ENCODE data around the gene ITPKC.

Gene ITPKC

DNA sequence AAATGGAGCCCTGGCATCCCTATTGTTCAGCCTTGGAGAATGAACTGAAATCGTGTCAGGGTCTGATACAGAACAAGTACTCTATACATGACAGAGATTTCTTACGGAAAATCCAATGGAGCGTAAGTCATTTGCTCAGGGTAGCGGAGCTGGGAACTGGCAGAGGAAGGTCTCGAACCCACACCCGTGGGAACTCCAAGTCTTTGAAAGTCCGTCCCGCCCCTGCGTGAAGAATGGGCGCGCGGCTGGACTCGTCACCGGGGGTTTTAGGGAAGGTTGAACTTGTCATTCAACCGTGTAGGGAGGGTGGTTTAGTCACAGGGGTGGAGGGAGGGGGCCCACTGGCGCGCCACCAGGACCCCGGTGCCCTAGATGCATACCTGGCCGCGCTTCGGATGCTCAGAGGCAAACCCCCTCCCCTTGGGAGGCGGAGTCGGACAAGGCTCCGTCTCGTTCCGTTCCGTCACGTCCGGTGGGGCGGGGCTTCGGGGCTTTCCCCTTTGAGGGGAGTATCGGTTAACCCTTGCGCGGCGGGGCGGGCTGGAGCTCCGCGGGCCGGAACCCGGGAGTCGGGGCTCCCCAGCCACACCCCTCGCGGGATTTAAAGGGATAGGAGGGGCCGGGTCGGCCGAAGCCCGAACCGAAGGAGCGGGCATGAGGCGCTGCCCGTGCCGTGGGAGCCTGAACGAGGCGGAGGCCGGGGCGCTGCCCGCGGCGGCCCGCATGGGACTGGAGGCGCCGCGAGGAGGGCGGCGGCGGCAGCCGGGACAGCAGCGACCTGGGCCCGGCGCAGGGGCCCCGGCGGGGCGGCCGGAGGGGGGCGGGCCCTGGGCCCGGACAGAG is at the start of gene ITPKC, which contains the start of gene COQ8B:
Gene ITPKC (plus strand): TSS at position 631 of the 843 bp plus-strand sequence. CDS start 24 bp downstream, at position 655.
Gene COQ8B (minus strand): TSS at position 405 of the 843 bp plus-strand sequence. CDS start 2,254 bp downstream, outside the sequence.
- peak; percentile 99 to 100 (median 100) for DNase-seq (ENCODE audit: low read depth in 3 of 3)

DNA sequence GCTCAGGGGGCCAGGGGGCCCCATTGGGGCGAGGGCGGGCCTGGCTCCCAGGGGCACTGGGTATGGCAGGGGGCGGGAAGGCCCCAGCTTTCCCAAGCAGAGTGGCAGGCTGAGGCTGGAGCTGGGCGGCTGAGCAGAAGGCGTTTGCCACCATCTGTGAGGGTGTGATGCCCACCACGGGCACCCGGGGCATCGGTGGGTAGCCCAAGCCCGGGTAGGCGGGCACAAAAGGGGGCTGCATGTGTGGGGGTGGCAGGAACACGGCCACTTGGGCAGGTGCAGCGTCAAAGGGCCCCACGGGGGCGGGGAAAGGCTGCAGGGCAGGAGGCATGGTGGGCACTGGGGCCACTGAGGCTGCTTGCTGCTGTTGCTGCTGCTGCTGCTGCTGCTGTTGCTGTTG is 49.3 kb upstream of the ITPKC start:
- no peak for DNase-seq (ENCODE audit: low read depth in 3 of 3)

DNA sequence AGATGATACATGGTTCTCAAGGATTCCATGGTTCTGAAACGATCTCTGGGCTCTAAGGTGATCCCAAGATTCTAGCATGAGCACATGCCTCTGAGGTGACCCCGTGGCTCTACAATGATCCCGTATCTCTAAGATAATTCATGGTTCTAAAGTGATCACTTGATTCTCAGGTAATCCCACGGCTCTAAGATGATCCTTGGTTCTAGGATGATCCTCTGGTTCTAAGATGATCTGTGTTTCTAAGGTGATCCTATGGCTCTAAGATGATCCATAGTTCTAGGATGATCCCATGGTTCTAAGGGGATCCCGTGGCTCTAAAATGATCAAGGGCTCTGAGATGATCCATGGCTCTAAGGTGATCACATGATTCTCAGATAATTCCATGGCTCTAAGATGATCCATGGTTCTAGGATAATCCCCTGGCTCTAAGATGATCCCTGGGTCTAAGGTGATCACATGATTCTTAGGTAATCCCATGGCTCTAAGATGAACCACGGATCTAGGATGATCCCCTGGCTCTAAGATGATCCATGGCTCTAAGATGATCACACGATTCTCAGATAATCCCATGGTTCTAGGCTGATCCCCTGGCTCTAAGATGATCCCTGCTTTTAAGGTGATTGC is 47.8 kb upstream of the ITPKC start:
- DNase-seq (ENCODE audit: low read depth in 3 of 3): no peak

DNA sequence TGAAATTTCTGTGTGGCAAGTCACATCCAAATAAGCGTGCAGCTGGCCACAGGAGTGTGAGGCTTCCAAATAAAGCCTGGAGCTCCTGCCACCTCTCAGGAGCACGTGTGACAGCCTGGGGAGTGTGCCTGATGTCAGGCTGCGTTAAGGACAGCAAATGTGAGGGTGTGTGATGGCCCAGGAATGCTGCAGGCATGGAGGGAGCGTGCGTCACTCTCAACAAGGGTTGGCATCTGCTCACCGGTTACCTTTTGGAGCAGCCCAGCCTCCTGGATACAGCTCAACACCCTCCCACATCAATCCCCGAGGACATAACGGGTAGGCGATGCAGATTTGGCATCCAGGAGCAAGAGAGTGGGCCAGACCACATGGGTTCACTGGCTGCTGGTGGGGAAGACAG is 45.5 kb upstream of the ITPKC start:
- no peak for DNase-seq (ENCODE audit: low read depth in 3 of 3)

DNA sequence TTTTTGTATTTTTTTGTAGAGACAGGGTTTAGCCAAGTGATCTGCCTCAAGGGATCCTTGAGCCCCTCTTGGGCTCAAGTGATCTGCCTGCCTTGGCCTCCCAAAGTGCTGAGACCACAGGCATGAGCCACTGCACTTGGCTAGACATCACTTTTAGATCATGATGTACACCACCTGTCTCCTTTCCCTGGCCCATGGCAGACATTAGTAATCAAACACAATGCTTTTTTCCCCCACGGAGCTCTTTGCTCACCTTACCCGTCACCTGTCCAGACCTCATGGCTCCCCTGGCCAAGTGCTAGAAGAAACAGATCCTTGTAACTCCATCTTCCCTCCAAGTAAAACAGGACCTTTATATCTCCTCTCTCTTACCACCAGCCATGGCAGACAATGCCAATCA is 44.9 kb upstream of the ITPKC start:
- DNase-seq (ENCODE audit: low read depth in 3 of 3): no peak

DNA sequence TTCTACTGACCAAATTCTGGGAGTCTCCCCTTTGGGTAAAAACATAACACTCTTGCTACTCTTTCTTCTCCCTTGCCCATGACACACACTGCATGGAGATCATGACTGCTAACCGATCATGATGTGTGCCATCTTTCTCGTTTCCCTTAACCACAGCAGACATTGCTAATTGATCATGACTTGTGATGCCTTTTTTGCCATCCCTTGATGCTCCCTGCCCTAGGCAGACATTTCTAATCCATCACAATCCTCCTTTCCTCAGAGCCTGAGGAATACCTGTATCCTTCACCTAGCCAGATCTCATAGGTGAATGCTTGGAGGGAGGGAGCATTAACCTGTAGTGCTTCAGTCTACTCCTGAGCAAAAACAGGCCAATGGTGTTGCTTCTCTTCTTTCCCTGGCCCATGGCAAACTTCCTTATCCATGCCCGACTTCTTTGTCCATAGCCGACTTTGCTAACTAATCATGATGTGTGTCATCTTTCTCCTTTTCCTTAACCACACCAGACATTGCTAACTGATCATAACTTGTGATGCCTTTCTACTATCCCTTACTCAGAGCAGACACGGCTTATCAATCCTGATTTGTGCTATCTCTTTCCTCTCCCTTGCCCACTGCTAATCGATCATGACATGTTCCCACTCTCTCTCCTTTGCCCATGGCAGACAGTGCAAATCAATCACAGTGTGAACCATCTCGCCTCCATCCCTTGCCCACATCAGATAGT is 44.2 kb upstream of the ITPKC start:
- DNase-seq (ENCODE audit: low read depth in 3 of 3): no peak

DNA sequence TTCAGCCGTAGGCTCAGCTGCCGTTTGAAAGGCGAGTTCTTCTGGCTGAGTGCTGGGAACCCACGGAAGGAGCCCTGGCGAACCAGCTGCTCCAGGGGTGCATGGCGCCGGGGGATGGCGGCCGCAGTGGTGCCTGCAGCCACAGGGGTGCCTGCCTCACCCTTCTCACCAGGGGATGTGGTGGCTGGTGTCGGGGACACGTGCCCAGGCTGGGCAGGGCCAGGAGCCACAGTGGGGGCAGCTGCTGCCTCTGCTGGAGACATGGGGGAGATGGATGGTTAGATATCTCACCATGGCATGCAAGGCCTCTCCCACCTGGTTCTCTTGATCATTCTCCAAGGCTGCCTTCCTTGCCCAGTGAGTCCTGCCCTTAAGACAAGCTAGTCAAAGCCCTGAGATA is 43.5 kb upstream of the ITPKC start:
- DNase-seq (ENCODE audit: low read depth in 3 of 3): no peak

DNA sequence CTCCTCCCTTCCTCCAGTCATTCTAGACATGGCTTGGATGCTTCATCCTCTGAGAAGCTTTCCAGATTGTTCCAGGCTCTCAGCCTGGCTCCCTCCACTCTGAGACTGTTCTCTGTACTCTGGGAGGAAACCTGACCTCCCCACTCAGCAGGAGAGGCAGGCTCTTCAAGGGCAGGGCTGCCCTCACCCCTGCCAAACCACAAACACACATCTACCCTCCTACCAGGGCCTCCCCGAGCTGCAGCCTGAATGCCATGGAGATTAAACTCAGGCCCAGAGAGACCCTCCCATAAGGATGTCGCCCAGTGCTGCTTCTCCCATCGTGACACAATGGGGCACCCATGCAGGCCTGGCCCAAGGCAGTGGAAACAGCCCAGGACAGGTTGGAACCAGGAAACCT is 42.6 kb upstream of the ITPKC start:
- DNase-seq (ENCODE audit: low read depth in 3 of 3): no peak

DNA sequence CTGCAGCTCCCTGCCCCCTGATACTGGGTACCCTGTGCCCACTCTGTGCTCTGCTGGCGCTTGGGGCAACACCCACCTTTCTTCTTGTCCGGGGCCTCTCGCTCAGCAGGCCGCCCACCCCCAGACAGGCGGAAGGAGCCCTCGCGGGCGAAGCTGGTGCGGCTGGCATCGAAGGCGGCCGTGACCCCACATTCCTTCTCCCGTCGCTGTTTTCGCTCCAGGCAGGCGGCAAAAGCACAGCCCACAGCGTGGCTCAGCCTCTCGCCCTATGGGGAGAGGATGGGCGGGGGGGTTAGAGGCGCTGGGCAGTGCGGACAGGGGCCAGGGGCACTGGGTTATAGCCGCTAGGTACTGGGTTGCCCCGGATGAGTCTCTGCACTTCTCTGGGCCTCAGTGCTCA is 39.8 kb upstream of the ITPKC start:
- DNase-seq (ENCODE audit: low read depth in 3 of 3): no peak

DNA sequence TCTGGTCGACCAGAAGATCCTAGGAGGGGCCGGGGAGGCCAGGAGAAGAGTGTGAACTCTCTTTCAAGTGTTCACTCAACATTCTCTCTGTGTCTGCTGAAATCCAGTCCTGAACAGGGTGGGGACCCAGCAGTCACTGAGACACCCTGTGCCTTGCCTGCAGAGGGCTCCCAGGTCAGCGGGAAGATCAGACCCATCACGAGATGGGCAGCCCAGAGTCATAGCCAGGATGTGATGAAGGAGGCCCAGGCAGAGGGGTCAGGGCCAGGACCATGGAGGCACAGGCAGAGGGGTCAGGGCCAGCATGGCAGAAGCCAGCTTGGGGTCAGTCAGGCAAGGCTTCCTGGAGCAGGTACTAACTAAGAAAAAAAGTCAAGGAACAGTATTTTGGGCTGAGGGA is 35.9 kb upstream of the ITPKC start:
- no peak for DNase-seq (ENCODE audit: low read depth in 3 of 3)

DNA sequence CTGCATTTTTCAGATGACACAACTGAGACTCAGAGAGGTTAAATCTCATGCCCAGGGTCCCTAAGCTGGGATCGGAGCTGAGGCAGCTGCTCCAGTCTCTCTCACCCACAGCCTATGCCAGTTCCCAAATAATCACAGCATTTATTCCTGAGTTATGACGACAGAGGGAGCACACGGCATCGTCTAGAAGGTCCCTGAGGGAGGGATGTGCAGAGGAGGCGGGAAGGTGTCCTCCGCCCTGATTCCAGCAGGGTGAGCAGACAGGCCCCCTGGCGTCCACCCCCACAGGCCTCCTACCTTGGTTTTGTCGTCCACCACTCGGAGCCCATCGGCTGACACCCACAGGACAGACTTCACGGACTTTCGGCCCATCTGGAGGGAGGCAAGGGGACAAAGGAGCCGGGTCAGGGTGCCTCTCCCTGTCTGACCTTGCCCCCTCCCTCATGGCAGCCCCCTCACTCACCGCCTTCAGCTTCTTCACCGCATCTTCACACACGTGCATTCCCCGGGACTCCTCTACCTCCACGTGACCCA is 34.4 kb upstream of the ITPKC start:
- DNase-seq (ENCODE audit: low read depth in 3 of 3): no peak

DNA sequence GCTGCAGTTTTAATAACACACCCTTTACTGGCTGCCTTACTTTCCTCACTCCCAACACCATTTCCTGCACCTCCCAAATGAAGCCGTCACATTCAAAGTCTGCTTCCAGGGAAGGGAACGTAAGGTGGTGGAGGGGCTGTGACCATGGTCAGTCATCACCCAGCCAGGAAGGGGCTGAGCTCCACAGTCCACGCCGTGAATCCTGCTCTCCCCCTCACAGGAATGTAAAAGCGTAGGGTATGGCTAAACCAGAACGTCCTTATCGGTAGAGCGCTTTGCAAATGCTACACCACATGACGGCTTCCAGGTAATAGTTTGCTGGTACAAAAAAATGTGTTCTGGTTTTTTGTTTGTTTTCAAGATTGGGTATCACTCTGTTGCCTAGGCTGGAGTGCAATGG is 33.5 kb upstream of the ITPKC start:
- DNase-seq (ENCODE audit: low read depth in 3 of 3): no peak

DNA sequence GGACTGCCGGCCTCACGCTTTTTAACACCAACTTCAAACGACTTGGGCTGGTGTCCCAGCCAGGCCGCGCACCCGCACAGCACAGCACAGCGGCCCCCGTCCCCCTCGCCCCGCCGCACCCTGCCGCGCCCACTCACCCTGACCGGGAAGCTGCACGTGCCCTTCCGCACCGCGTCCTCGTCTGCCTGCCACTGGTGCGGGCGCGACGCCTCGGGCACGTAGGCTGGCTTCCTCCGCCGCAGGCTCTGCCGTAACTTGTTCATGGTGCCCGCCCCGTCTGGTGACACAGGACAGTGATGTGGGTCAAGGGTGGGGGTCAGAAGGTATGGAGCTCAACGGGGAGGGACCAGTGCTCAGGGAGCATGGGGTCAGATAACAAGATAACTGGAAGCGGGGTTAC is 32.6 kb upstream of the ITPKC start:
- DNase-seq (ENCODE audit: low read depth in 3 of 3): no peak

DNA sequence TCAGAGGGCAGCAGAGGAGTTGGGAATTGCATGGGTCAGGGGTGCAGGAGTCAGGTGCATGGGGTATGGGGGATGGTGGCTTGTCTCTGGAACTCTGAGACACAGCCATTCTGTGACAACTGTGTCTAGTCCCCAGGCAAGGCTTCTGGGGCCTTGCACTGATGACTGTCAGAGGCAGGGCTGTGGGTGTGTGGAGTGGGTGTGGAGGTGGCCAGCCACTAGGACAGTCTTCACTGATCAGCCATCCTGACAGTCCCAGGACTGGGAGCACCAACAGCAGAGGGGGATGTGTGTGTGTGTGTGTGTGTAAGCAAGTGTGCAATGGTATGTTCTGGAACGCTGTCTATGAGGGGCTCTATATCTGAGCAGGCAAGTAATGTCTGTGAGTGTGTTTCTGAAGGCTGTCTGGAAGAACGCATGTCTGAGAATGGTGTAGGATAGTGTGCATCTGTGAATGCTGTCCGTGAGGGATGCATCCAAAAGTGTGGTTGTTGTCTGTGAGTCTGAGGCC is 31.8 kb upstream of the ITPKC start:
- DNase-seq (ENCODE audit: low read depth in 3 of 3): no peak

DNA sequence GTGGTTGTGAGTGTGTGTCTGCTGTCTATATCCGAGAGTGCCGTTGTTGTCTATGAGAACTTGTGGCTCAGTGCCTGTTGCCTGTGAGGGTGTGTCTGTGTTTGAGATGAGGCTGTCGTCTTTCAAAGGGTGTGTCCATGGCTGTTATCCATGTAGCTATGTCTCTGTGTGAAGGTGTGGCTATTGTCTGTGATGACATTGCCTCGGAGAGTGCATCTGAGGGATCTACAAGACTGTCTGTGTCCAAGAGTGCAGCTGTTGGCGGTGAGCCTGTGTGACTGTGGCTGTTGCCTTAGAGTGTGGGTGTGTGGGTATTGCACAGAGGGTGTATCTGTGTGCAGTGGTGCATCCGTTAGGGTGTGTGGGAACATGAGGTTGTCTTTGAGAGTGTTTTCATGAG is 31.3 kb upstream of the ITPKC start:
- no peak for DNase-seq (ENCODE audit: low read depth in 3 of 3)

DNA sequence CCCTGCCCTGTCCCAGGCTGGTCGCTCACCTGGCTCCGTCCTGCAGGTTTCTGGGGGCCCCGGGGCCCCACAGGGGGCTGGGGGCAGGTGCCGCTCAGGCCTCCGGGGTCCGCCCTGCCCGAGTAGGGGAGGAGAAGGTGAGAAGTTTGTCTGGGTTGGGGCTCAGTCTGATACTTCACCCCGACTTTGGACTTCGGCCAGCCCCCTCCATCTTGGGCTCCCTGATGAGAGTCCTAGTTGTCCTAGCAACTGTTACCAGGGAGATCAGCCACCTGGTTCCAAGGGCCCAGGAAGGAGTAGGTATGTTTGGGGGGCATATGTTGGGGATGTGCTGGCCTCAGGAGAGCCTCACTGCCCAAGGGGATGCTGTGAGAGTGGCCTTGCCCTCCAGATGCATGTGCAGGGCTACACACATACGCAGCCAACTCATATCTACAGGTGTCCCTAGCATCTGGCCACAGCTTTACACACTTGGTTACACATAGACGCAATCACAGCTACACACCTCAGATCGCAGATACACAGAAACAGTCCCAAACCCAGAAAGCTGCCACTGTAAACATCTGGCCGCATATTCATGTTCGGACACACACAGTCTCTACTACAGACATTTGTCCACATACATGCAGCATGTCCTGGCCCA is 29.9 kb upstream of the ITPKC start:
- DNase-seq (ENCODE audit: low read depth in 3 of 3): no peak

DNA sequence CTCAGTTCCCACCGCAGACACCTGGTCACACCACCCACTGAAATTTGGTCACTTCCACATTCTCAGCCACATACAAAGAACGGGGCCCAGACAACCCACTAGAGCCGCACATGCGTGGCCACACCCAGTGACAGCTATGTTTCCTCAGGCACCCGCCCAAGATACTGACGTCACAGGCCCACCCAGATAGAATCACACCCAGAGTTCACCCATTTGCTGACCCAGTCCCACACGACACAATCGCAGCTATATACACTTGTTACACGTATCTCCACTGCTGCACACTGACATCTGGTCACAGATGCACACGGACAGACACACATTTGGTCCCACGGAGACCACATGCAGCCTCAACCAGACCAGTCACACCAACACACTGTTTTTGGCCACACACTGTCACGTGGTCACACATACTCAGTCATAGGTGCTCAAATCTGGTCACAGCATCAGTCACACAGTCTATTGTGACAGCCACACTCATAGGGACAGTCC is 29.3 kb upstream of the ITPKC start:
- no peak for DNase-seq (ENCODE audit: low read depth in 3 of 3)

DNA sequence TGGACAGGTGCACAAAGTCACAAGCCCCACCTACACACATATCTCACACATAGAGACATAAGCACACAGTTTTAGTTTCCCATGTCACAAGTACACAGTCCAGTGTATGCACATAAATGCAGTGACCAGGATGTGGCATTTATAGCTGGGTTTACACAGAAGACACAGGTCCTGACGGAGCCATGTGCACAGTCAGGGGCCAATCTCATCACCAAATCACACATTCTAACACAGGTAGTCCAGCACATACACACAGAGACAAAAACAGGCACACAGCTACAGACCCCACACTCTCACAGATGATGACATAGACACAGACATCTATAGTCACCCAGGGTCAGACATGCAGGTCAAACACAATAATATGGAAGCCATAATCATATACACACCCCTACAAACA is 28.6 kb upstream of the ITPKC start:
- DNase-seq (ENCODE audit: low read depth in 3 of 3): no peak

DNA sequence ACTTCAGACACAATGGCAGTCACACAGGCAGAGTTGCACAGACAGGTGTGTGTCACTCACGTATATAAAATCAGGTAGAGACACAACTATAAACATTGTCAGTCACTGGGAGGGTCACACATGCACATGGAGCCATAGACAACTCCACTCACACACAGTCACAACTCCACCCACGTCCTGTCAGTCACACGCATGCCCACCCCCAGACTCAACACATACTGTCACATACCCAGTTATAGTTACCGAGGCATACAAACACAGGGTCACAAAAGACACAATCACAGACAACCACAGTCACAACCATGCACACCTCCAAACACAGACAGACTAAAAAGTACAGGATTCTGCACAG is 27.9 kb upstream of the ITPKC start:
- no peak for DNase-seq (ENCODE audit: low read depth in 3 of 3)

DNA sequence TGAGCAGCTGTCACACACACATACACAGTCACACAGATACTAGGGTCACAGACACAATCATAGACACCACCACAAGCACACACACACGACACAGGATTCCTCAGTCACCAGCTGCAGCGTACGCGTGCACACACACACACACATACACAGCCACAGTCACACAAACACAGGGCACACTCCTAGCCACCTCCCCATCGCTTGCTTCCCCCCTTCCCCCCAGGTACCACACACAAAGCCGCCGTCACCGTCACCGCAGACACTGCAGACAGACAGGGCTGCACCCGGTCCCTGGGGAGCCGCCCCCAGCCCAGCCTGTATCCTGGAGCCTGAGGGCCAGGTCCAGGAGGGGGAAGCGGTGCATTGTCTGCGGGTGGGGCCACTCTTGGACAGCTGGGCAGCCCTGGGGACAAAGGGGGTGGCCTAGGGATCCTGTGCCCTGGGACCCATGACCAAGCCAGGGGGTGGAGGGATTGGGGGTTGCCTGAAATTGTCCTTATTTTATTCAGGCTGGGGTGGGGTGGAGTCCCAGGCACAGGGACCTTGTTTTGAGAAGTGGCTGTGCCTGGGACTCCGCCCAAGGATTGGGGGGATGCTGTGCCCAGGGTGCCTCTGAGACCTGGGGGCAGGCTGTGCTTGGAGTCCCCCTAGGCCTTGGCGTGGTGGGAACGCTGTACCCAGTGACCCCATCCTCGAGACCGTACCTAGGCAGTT is 27.4 kb upstream of the ITPKC start:
- DNase-seq (ENCODE audit: low read depth in 3 of 3): no peak
